K562 (cell line): Measurements from ENCODE around the gene SNAI1.

Experiments used
- ARID4B ChIP-seq: sonication (generic); formaldehyde crosslinking; IDR thresholded peaks from 2 replicates; pipeline ENCODE4 v1.8.0; 2022; ENCODE audit warnings: mild to moderate bottlenecking, missing genetic modification reagents
- CHD1 ChIP-seq: fragments of 200-600 bp; sonication (generic); IDR thresholded peaks from one replicate; pipeline ENCODE4 v1.6.1; 2012; ENCODE audit warnings: mild to moderate bottlenecking, moderate library complexity, low read length, inconsistent platforms
- CTCF ChIP-seq, 3 experiments: IDR thresholded peaks in 2 of 3; conservative IDR thresholded peaks in 1 of 3; 2 replicates each; pipeline ENCODE4 v1.5.1; 2011 to 2012; ENCODE audit warnings: low read length in 3 of 3, mild to moderate bottlenecking in 3 of 3, control low read depth in 2 of 3, improper control_type of control experiment in 1 of 3, inconsistent platforms in 1 of 3, low read depth in 1 of 3, mixed read lengths in 1 of 3, moderate library complexity in 1 of 3; ENCODE audit not compliant: insufficient read depth in 2 of 3
- JUND ChIP-seq, 2 experiments: IDR thresholded peaks; 2 replicates in 1 of 2; 3 replicates in 1 of 2; pipeline ENCODE4 v1.6.1; 2011; ENCODE audit warnings: borderline replicate concordance in 2 of 2, low read depth in 2 of 2, low read length in 2 of 2, improper control_type of control experiment in 1 of 2, missing biosample characterization in 1 of 2, missing genetic modification characterization in 1 of 2, missing genetic modification reagents in 1 of 2
- KLF6 ChIP-seq: fragments of 250-450 bp; sonication (Bioruptor Pico); IDR thresholded peaks from 2 replicates; pipeline ENCODE4 v1.4.0; 2020; ENCODE audit warnings: mild to moderate bottlenecking, moderate library complexity, borderline replicate concordance
- MIER1 ChIP-seq: fragments of 450-650 bp; IDR thresholded peaks from 2 replicates; pipeline ENCODE4 v1.6.1; 2016; ENCODE audit warnings: antibody characterized with exemption, mild to moderate bottlenecking, low read depth
- PKNOX1 ChIP-seq: fragments of 450-650 bp; IDR thresholded peaks from 2 replicates; pipeline ENCODE4 v1.6.1; 2016
- POLR2A ChIP-seq: fragments of 450-650 bp; conservative IDR thresholded peaks from 2 replicates; pipeline ENCODE4 v1.6.1; 2016
- TBP ChIP-seq: optimal IDR thresholded peaks from 2 replicates; pipeline ENCODE3; 2011; ENCODE audit warnings: low read depth, low read length, improper control_type of control experiment
- TCF7L2 ChIP-seq: fragments of 150-350 bp; IDR thresholded peaks from 2 replicates; pipeline ENCODE4 v1.6.1; 2016; ENCODE audit warnings: low read depth, mild to moderate bottlenecking, low read length, moderate library complexity
- U2AF1 ChIP-seq: fragments of 200-400 bp; formaldehyde crosslinking; optimal IDR thresholded peaks from 2 replicates; pipeline ENCODE3; 2017; ENCODE audit warnings: mild to moderate bottlenecking, low read depth, low read length, moderate library complexity
- ZNF707 ChIP-seq: fragments of 250-450 bp; sonication (Bioruptor Pico); conservative IDR thresholded peaks from 2 replicates; pipeline ENCODE4 v1.8.0; 2022; ENCODE audit warnings: inconsistent platforms, mild to moderate bottlenecking, moderate library complexity

- TF ChIP-seq ZNF707 (CRISPR knock-in tag) = no peak
- no peak for TF ChIP-seq CTCF (IDR thresholded peaks at IDR 0.05 in 2 of 3, conservative IDR thresholded peaks at IDR 0.05 in 1 of 3; ENCODE audit: insufficient read depth in 2 of 3, low read depth in 1 of 3, low read length in 3 of 3)
- no peak for TF ChIP-seq CHD1
- TF ChIP-seq TCF7L2 = no peak
- no peak for TF ChIP-seq POLR2A
- TF ChIP-seq MIER1 = no peak
- TF ChIP-seq U2AF1 = no peak
- no peak for TF ChIP-seq TBP
- TF ChIP-seq JUND (IDR thresholded peaks at IDR 0.05; ENCODE audit: borderline replicate concordance, low read depth, low read length) = 0 out of 2 replicates have a peak, but pooled peaks have one; percentile 7
- no peak for TF ChIP-seq JUND (tag; IDR thresholded peaks at IDR 0.05; ENCODE audit: borderline replicate concordance, low read depth, low read length)
- no peak for TF ChIP-seq PKNOX1
- TF ChIP-seq ARID4B (CRISPR knock-in tag) = no peak
- TF ChIP-seq KLF6 = no peak
Measured at GRCh38 chr20:50020288-50020687, 37.5 kb downstream of the SNAI1 start.
